Keratinocyte (primary cell): ENCODE data around the gene FAM53B. TPM values are rescaled to one million over a fixed set of nuclear protein-coding genes. Genes with fewer than 3 reads are reported as not detected.
A peak's percentile ranks its signal among the peaks of the same experiment; 100 is the strongest.

Source experiments
- DNase-seq: peaks from one replicate; pipeline ENCODE4 v3.0.0-alpha.2; 2011; ENCODE audit warnings: low read depth, missing footprints, low spot score
- FAIRE-seq: peaks from 2 replicates; lab custom pipeline; 2011; peaks lifted over from hg19 to GRCh38; lab: Jason Lieb, UNC
- H2AFZ ChIP-seq: 2 replicates; pipeline ENCODE4 v1.6.0; 2012; ENCODE audit warnings: low read length, control low read depth, inconsistent platforms; ENCODE audit not compliant: control insufficient read depth
- H3K27ac ChIP-seq: 2 replicates; pipeline ENCODE4 v1.5.1; 2011; ENCODE audit warnings: low read length; ENCODE audit not compliant: control insufficient read depth, insufficient read depth
- H3K27me3 ChIP-seq: 3 replicates; pipeline ENCODE4 v1.6.0; 2011; ENCODE audit warnings: low read length; ENCODE audit not compliant: control insufficient read depth, insufficient read depth; ENCODE audit errors: extremely low read depth
- H3K36me3 ChIP-seq, 2 experiments: 2 replicates in 1 of 2; 3 replicates in 1 of 2; pipeline ENCODE4 v1.5.1; 2011; ENCODE audit warnings: low read length in 2 of 2, mild to moderate bottlenecking in 1 of 2; ENCODE audit not compliant: control insufficient read depth in 2 of 2, insufficient read depth in 2 of 2; ENCODE audit errors: extremely low read depth in 1 of 2
- H3K4me1 ChIP-seq: 3 replicates; pipeline ENCODE4 v1.5.1; 2011; ENCODE audit warnings: low read length; ENCODE audit not compliant: control insufficient read depth, insufficient read depth; ENCODE audit errors: extremely low read depth
- H3K4me2 ChIP-seq: 3 replicates; pipeline ENCODE4 v1.6.0; 2011; ENCODE audit warnings: low read depth, low read length; ENCODE audit not compliant: control insufficient read depth, insufficient read depth; ENCODE audit errors: extremely low read depth
- H3K4me3 ChIP-seq, 3 experiments: fragments of 200-600 bp in 1 of 3; sonication (generic) in 1 of 3; 2 replicates in 2 of 3; 3 replicates in 1 of 3; pipeline ENCODE4 v1.5.1; 2011 to 2016; ENCODE audit warnings: low read length in 3 of 3, mild to moderate bottlenecking in 3 of 3, control low read depth in 2 of 3, inconsistent platforms in 1 of 3, low read depth in 1 of 3, mixed read lengths in 1 of 3, mixed run types in 1 of 3, moderate library complexity in 1 of 3; ENCODE audit not compliant: control insufficient read depth in 2 of 3, insufficient read depth in 2 of 3; ENCODE audit errors: extremely low read depth in 1 of 3
- H3K79me2 ChIP-seq: 2 replicates; pipeline ENCODE4 v1.6.0; 2012; ENCODE audit warnings: low read length; ENCODE audit not compliant: control insufficient read depth, insufficient read depth
- H3K9ac ChIP-seq: 3 replicates; pipeline ENCODE4 v1.6.0; 2011; ENCODE audit warnings: low read length; ENCODE audit not compliant: control insufficient read depth, insufficient read depth; ENCODE audit errors: extremely low read depth
- H3K9me1 ChIP-seq: 3 replicates; pipeline ENCODE4 v1.6.0; 2011; ENCODE audit warnings: low read length; ENCODE audit not compliant: control insufficient read depth, insufficient read depth; ENCODE audit errors: extremely low read depth
- H3K9me3 ChIP-seq: 2 replicates; pipeline ENCODE4 v1.5.1; 2012; ENCODE audit warnings: low read depth, low read length; ENCODE audit not compliant: control insufficient read depth
- H4K20me1 ChIP-seq: 3 replicates; pipeline ENCODE4 v1.6.0; 2011; ENCODE audit warnings: low read length; ENCODE audit not compliant: control insufficient read depth, insufficient read depth; ENCODE audit errors: extremely low read depth
- EZH2 ChIP-seq: IDR thresholded peaks from one replicate; pipeline ENCODE4 v1.6.1; 2012; ENCODE audit warnings: inconsistent platforms, mild to moderate bottlenecking, low read length, moderate library complexity
- dilution Hi-C: fragments of 300-500 bp; cut with MboI; formaldehyde crosslinking; loops from one replicate; pipeline ENCODE4 v1.7.0; 2020; ENCODE audit warnings: low sequenced_read_pairs; ENCODE audit not compliant: extremely low pct_ligation_motif_present
- polyA plus RNA-seq, 5 experiments: library from polyadenylated mRNA; depleted of rRNA in 3 of 5; stranded (reverse) in 3 of 5; stranded (forward) in 1 of 5; unstranded in 1 of 5; fragments of >200 nt; gene quantifications; 1 replicate in 1 of 5; 2 replicates in 3 of 5; 3 replicates in 1 of 5; pipeline versions ENCODE4 v1.2.1 to v1.2.3, GENCODE V29; 2011 to 2012; ENCODE audit warnings: missing spikeins in 2 of 5, low read depth in 1 of 5, low replicate concordance in 1 of 5
- TF ChIP-seq, protein P1 (sequence below), 3 experiments: IDR thresholded peaks in 1 of 3; conservative IDR thresholded peaks in 1 of 3; optimal IDR thresholded peaks in 1 of 3; 2 replicates in 2 of 3; 3 replicates in 1 of 3; pipeline versions ENCODE3 to v1.5.1; 2011; ENCODE audit warnings: low read length in 3 of 3, mild to moderate bottlenecking in 3 of 3, moderate library complexity in 2 of 3, control low read depth in 1 of 3, inconsistent platforms in 1 of 3; ENCODE audit not compliant: insufficient read depth in 2 of 3; ENCODE audit errors: extremely low read depth in 1 of 3

FAM53B gene
- polyA plus RNA-seq, 1 donor (not counting 4 experiments of a cell fraction or from before 2014, with no cell fraction given): 8.6 TPM

DNA sequence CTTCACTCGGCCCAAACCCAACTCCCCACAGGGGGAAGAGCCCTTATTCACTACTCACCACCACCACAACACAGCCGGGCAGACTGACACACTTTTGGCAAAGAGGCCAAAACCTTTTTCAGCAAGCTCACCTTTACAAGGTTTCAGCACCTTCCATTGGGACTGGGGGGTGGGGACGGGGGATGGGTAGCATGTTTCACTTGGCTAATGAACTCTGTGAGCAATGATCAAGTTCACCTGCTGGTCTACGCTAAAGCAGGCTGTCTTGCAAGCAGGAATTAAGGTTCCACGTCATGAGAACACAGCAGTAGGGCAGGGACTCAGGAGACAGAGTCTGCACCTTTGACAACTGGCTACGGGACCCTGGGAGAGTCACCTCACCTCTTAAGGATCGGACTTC lies 7.0 kb downstream of the FAM53B start:
- FAIRE-seq: peak; percentile 9
- no peak overlapping the region for H2AFZ ChIP-seq
- no peaks in the 10 kb centered on the region for H4K20me1 ChIP-seq
- no peak for DNase-seq
- no peak for TF ChIP-seq EZH2
- peaks cover 0 to 2% of the 10 kb centered on the region in 2 experiments for H3K36me3 ChIP-seq
- no peaks in the 10 kb centered on the region for H3K9me3 ChIP-seq
- H3K4me3 ChIP-seq: no peak overlapping the region
- no peaks in the 10 kb centered on the region for H3K27me3 ChIP-seq
- H3K79me2 ChIP-seq: peaks cover 67% of the 10 kb centered on the region
- dilution Hi-C loops: no loop called here
- H3K4me2 ChIP-seq: peak overlapping the region; percentile 50
- peaks cover 87% of the 10 kb centered on the region for H3K4me1 ChIP-seq
- peak overlapping the region; percentile 20 for H3K9ac ChIP-seq
- peaks cover 2% of the 10 kb centered on the region for H3K9me1 ChIP-seq
- peak overlapping the region; percentile 22 for H3K27ac ChIP-seq

DNA sequence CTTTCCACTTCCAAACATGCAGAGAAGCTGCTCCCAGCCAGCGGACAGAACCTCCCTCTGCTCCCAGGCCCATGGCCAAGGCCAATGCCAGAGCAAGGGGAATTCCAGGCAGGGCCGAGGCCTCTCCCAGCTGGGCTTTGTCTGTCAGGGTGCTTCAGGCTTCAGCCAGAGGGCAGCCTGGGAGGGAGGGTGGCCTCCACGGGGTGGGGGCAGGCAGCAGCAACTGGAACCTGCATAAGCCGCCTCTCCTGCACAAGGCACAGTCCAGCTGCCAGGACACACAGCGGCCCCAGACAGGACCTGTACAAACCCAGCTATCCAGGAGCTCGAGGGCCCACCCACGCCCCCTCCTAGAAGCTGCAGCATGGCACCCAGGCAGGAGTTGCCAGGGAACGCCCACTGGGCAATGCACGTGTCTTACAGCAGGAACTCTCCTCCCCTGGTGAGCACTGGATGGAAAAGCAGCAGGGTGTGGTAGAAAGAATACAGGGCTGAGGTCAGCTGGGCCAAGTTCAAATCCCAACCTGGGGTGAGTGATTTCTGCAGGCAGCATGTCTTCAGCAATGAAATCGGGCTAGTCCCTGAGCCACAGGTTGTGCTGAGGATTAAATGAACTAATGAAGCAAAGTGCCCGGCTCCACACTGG lies 7.6 kb downstream of the FAM53B start:
- Histone ChIP-seq H3K4me3 (no peak overlapping the region), H4K20me1 (no peaks in the 10 kb centered on the region)

More for the DNA sequence above, 7.6 kb downstream of the FAM53B start:
- DNase-seq (no peak), FAIRE-seq (peak; percentile 46)
- dilution Hi-C loops: no loop called here
- peaks cover 3 to 5% of the 10 kb centered on the region in 2 experiments for H3K36me3 ChIP-seq
- no peaks in the 10 kb centered on the region for H3K27me3 ChIP-seq
- peaks cover 4% of the 10 kb centered on the region for H3K9me1 ChIP-seq
- peak overlapping the region; percentile 20 for H3K9ac ChIP-seq
- H3K27ac ChIP-seq: peak overlapping the region; percentile 22
- peaks cover 69% of the 10 kb centered on the region for H3K79me2 ChIP-seq
- H3K4me1 ChIP-seq: peaks cover 82% of the 10 kb centered on the region
- peak overlapping the region; percentile 50 for H3K4me2 ChIP-seq
- H3K9me3 ChIP-seq: no peaks in the 10 kb centered on the region
- TF ChIP-seq, protein P1, sequence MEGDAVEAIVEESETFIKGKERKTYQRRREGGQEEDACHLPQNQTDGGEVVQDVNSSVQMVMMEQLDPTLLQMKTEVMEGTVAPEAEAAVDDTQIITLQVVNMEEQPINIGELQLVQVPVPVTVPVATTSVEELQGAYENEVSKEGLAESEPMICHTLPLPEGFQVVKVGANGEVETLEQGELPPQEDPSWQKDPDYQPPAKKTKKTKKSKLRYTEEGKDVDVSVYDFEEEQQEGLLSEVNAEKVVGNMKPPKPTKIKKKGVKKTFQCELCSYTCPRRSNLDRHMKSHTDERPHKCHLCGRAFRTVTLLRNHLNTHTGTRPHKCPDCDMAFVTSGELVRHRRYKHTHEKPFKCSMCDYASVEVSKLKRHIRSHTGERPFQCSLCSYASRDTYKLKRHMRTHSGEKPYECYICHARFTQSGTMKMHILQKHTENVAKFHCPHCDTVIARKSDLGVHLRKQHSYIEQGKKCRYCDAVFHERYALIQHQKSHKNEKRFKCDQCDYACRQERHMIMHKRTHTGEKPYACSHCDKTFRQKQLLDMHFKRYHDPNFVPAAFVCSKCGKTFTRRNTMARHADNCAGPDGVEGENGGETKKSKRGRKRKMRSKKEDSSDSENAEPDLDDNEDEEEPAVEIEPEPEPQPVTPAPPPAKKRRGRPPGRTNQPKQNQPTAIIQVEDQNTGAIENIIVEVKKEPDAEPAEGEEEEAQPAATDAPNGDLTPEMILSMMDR (optimal IDR thresholded peaks at IDR 0.05 in 1 of 3, IDR thresholded peaks at IDR 0.05 in 1 of 3, conservative IDR thresholded peaks at IDR 0.05 in 1 of 3; ENCODE audit: extremely low read depth in 1 of 3, insufficient read depth in 2 of 3, low read length in 3 of 3): no peak
- no peak for TF ChIP-seq EZH2
- no peak overlapping the region for H2AFZ ChIP-seq
